K562 (cell line): ENCODE data around the gene PPFIA1.

Experiments
- FOXJ3 ChIP-seq: sonication (generic); formaldehyde crosslinking; IDR thresholded peaks from 2 replicates; pipeline ENCODE4 v1.4.0; 2020; ENCODE audit warnings: mild to moderate bottlenecking, missing genetic modification reagents
- SMARCA4 ChIP-seq: fragments of 450-650 bp; IDR thresholded peaks from 2 replicates; pipeline ENCODE4 v1.6.1; 2016
- TF ChIP-seq, protein P1 (sequence below), 2 experiments: fragments of 450-650 bp in 1 of 2; sonication (generic) in 1 of 2; formaldehyde crosslinking in 1 of 2; IDR thresholded peaks in 1 of 2; conservative IDR thresholded peaks in 1 of 2; 2 replicates each; pipeline versions ENCODE4 v1.6.1 to v1.8.1; 2016 to 2023; ENCODE audit warnings: mild to moderate bottlenecking in 2 of 2, moderate library complexity in 2 of 2, inconsistent platforms in 1 of 2, missing genetic modification reagents in 1 of 2
- TF ChIP-seq, protein P2 (sequence below), 3 experiments: IDR thresholded peaks in 2 of 3; conservative IDR thresholded peaks in 1 of 3; 2 replicates each; pipeline ENCODE4 v1.5.1; 2011 to 2012; ENCODE audit warnings: low read length in 3 of 3, mild to moderate bottlenecking in 3 of 3, control low read depth in 2 of 3, improper control_type of control experiment in 1 of 3, inconsistent platforms in 1 of 3, low read depth in 1 of 3, mixed read lengths in 1 of 3, moderate library complexity in 1 of 3; ENCODE audit not compliant: insufficient read depth in 2 of 3
- TF ChIP-seq, protein P3 (sequence below): fragments of 450-650 bp; formaldehyde crosslinking; IDR thresholded peaks from 2 replicates; pipeline ENCODE4 v1.4.0; 2022; ENCODE audit warnings: mild to moderate bottlenecking, moderate library complexity

GRCh38 chr11:70377645-70378044 lies 107.2 kb downstream of the PPFIA1 start:
- TF ChIP-seq FOXJ3 (CRISPR knock-in tag): no peak
- TF ChIP-seq, protein P1, sequence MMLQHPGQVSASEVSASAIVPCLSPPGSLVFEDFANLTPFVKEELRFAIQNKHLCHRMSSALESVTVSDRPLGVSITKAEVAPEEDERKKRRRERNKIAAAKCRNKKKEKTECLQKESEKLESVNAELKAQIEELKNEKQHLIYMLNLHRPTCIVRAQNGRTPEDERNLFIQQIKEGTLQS (IDR thresholded peaks at IDR 0.05): no peak
- TF ChIP-seq, protein P1 (CRISPR knock-in tag; conservative IDR thresholded peaks at IDR 0.05): no peak
- no peak for TF ChIP-seq SMARCA4
- TF ChIP-seq, protein P2, sequence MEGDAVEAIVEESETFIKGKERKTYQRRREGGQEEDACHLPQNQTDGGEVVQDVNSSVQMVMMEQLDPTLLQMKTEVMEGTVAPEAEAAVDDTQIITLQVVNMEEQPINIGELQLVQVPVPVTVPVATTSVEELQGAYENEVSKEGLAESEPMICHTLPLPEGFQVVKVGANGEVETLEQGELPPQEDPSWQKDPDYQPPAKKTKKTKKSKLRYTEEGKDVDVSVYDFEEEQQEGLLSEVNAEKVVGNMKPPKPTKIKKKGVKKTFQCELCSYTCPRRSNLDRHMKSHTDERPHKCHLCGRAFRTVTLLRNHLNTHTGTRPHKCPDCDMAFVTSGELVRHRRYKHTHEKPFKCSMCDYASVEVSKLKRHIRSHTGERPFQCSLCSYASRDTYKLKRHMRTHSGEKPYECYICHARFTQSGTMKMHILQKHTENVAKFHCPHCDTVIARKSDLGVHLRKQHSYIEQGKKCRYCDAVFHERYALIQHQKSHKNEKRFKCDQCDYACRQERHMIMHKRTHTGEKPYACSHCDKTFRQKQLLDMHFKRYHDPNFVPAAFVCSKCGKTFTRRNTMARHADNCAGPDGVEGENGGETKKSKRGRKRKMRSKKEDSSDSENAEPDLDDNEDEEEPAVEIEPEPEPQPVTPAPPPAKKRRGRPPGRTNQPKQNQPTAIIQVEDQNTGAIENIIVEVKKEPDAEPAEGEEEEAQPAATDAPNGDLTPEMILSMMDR (IDR thresholded peaks at IDR 0.05 in 2 of 3, conservative IDR thresholded peaks at IDR 0.05 in 1 of 3; ENCODE audit: insufficient read depth in 2 of 3, low read depth in 1 of 3, low read length in 3 of 3): no peak
- TF ChIP-seq, protein P3, sequence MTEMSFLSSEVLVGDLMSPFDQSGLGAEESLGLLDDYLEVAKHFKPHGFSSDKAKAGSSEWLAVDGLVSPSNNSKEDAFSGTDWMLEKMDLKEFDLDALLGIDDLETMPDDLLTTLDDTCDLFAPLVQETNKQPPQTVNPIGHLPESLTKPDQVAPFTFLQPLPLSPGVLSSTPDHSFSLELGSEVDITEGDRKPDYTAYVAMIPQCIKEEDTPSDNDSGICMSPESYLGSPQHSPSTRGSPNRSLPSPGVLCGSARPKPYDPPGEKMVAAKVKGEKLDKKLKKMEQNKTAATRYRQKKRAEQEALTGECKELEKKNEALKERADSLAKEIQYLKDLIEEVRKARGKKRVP (CRISPR knock-in tag): no peak
